SK-N-SH (cell line): ENCODE data around the gene SPTBN5. TPM values are rescaled to one million over a fixed set of nuclear protein-coding genes. Genes with fewer than 3 reads are reported as not detected.

Source experiments
- CTCF ChIA-PET: fragments of 300-600, 350-600 bp; formaldehyde crosslinking; extraction: SDS; loops from one replicate; lab custom pipeline; 2021; lab: Yijun Ruan, JAX
- POLR2A ChIA-PET: fragments of 350-600 bp; sonication (Branson Sonifier 250); formaldehyde crosslinking; extraction: SDS; loops from one replicate; lab custom pipeline; 2020; ENCODE audit warnings: antibody characterized with exemption, inconsistent platforms; lab: Yijun Ruan, JAX
- DNase-seq: peaks from one replicate; pipeline ENCODE4 v3.0.0; 2012
- H2AFZ ChIP-seq: fragments of 200-600 bp; sonication (generic); 2 replicates; pipeline ENCODE4 v1.8.1; 2016; ENCODE audit warnings: antibody characterized with exemption, mild to moderate bottlenecking, low read depth
- H3F3A ChIP-seq: fragments of 200-600 bp; sonication (generic); replicated peaks from 2 replicates; pipeline ENCODE3; 2016; ENCODE audit warnings: antibody characterized with exemption, mild to moderate bottlenecking; ENCODE audit not compliant: insufficient read depth
- H3K27ac ChIP-seq, 2 experiments: fragments of 200-500 bp in 1 of 2; fragments of 200-600 bp in 1 of 2; sonication (Bioruptor generic) in 1 of 2; sonication (generic), shearing (Covaris generic) in 1 of 2; 2 replicates each; pipeline versions ENCODE4 v1.5.1 to v1.6.1; 2014 to 2016; ENCODE audit warnings: low read depth in 2 of 2, inconsistent platforms in 1 of 2, low read length in 1 of 2, mild to moderate bottlenecking in 1 of 2, mixed read lengths in 1 of 2
- H3K27me3 ChIP-seq: fragments of 200-600 bp; sonication (generic), shearing (Covaris generic); 2 replicates; pipeline ENCODE4 v1.6.1; 2016; ENCODE audit warnings: mixed run types; ENCODE audit not compliant: insufficient read depth
- H3K36me3 ChIP-seq, 2 experiments: fragments of 200-500 bp in 1 of 2; fragments of 200-600 bp in 1 of 2; sonication (Bioruptor generic) in 1 of 2; sonication (generic) in 1 of 2; replicated peaks in 1 of 2; 2 replicates each; pipeline versions ENCODE3 to v1.5.1; 2014 to 2016; ENCODE audit warnings: low read length in 1 of 2, mild to moderate bottlenecking in 1 of 2; ENCODE audit not compliant: insufficient read depth in 2 of 2, control insufficient read depth in 1 of 2
- H3K4me1 ChIP-seq, 2 experiments: fragments of 200-500 bp in 1 of 2; fragments of 200-600 bp in 1 of 2; sonication (Bioruptor generic) in 1 of 2; sonication (generic), shearing (Covaris generic) in 1 of 2; 2 replicates each; pipeline versions ENCODE4 v1.5.1 to v1.6.1; 2014 to 2016; ENCODE audit warnings: low read depth in 1 of 2, low read length in 1 of 2, mixed run types in 1 of 2; ENCODE audit not compliant: insufficient read depth in 2 of 2, control insufficient read depth in 1 of 2
- H3K4me2 ChIP-seq: fragments of 200-600 bp; sonication (generic), shearing (Covaris generic); 2 replicates; pipeline ENCODE4 v1.6.1; 2017; ENCODE audit warnings: mixed run types
- H3K4me3 ChIP-seq, 2 experiments: fragments of 200-500 bp in 1 of 2; fragments of 200-600 bp in 1 of 2; sonication (Bioruptor generic) in 1 of 2; sonication (generic), shearing (Covaris generic) in 1 of 2; 2 replicates each; pipeline versions ENCODE4 v1.5.1 to v1.8.1; 2014 to 2016; ENCODE audit warnings: low read depth in 2 of 2, inconsistent platforms in 1 of 2, low read length in 1 of 2, mild to moderate bottlenecking in 1 of 2, mixed read lengths in 1 of 2, moderate library complexity in 1 of 2
- H3K79me2 ChIP-seq: fragments of 200-600 bp; sonication (generic); 2 replicates; pipeline ENCODE4 v1.8.1; 2017; ENCODE audit warnings: mild to moderate bottlenecking; ENCODE audit not compliant: insufficient read depth
- H3K9ac ChIP-seq: fragments of 200-600 bp; sonication (generic); 2 replicates; pipeline ENCODE4 v1.6.1; 2017; ENCODE audit warnings: mixed run types
- H3K9me2 ChIP-seq: fragments of 200-600 bp; sonication (generic); 2 replicates; pipeline ENCODE4 v1.6.1; 2017; ENCODE audit warnings: mixed run types
- H3K9me3 ChIP-seq: fragments of 200-600 bp; sonication (generic); 2 replicates; pipeline ENCODE4 v1.6.1; 2017; ENCODE audit warnings: mixed run types, mild to moderate bottlenecking, moderate library complexity
- H4K20me1 ChIP-seq: fragments of 200-600 bp; sonication (generic); 2 replicates; pipeline ENCODE4 v1.6.1; 2017; ENCODE audit warnings: mild to moderate bottlenecking, mixed run types; ENCODE audit not compliant: insufficient read depth
- ELF1 ChIP-seq: IDR thresholded peaks from 2 replicates; pipeline ENCODE4 v1.4.0; 2012
- EP300 ChIP-seq, 2 experiments: IDR thresholded peaks; 2 replicates each; pipeline versions ENCODE4 v1.4.0 to v1.6.1; 2012; ENCODE audit warnings: borderline replicate concordance in 1 of 2, low read depth in 1 of 2, low read length in 1 of 2
- FOSL2 ChIP-seq: IDR thresholded peaks from 2 replicates; pipeline ENCODE4 v1.4.0; 2012; ENCODE audit warnings: low read depth, mild to moderate bottlenecking, moderate library complexity, borderline replicate concordance
- FOXJ3 ChIP-seq: sonication (generic); formaldehyde crosslinking; IDR thresholded peaks from 2 replicates; pipeline ENCODE4 v1.5.1; 2020; ENCODE audit warnings: mild to moderate bottlenecking, missing genetic modification reagents
- FOXM1 ChIP-seq: IDR thresholded peaks from 2 replicates; pipeline ENCODE4 v1.4.0; 2012; ENCODE audit warnings: low read depth, mild to moderate bottlenecking
- GABPA ChIP-seq: IDR thresholded peaks from 2 replicates; pipeline ENCODE4 v1.4.0; 2012; ENCODE audit warnings: low read depth, mild to moderate bottlenecking
- JUND ChIP-seq: IDR thresholded peaks from 2 replicates; pipeline ENCODE4 v1.4.0; 2012
- MXI1 ChIP-seq: IDR thresholded peaks from 2 replicates; pipeline ENCODE4 v1.6.1; 2012; ENCODE audit warnings: mild to moderate bottlenecking, low read depth, low read length, improper control_type of control experiment
- NFIC ChIP-seq: IDR thresholded peaks from 2 replicates; pipeline ENCODE4 v1.4.0; 2012; ENCODE audit warnings: borderline replicate concordance
- RAD21 ChIP-seq: IDR thresholded peaks from 2 replicates; pipeline ENCODE4 v1.6.1; 2012; ENCODE audit warnings: mild to moderate bottlenecking, low read length
- RCOR1 ChIP-seq: fragments of 150-350 bp; IDR thresholded peaks from 2 replicates; pipeline ENCODE4 v1.6.1; 2017; ENCODE audit warnings: antibody characterized with exemption, low read length
- SIN3A ChIP-seq: IDR thresholded peaks from 2 replicates; pipeline ENCODE4 v1.6.1; 2012; ENCODE audit warnings: low read depth, mild to moderate bottlenecking, low read length, moderate library complexity, borderline replicate concordance
- SMC3 ChIP-seq: IDR thresholded peaks from 2 replicates; pipeline ENCODE4 v1.6.1; 2012; ENCODE audit warnings: low read depth, low read length, improper control_type of control experiment
- TCF12 ChIP-seq: IDR thresholded peaks from 2 replicates; pipeline ENCODE4 v1.4.0; 2012
- YY1 ChIP-seq: IDR thresholded peaks from 2 replicates; pipeline ENCODE4 v1.4.0; 2012; ENCODE audit warnings: low read depth, mild to moderate bottlenecking
- whole genome bisulfite sequencing: methylation state at CpG from one replicate; pipeline ENCODE4 v1.1.6; 2017; ENCODE audit warnings: low lambda C conversion rate; 5-methylcytosine and 5-hydroxymethylcytosine counted together
- polyA plus RNA-seq, 3 experiments: library from polyadenylated mRNA; depleted of rRNA; stranded (reverse); fragments of >200 nt; gene quantifications; 2 replicates each; pipeline ENCODE4 v1.2.3, GENCODE V29; 2012
- TF ChIP-seq, protein P1 (sequence below): IDR thresholded peaks from 2 replicates; pipeline ENCODE4; 2012
- TF ChIP-seq, protein P2 (sequence below): IDR thresholded peaks from 2 replicates; pipeline ENCODE4 v1.4.0; 2012; ENCODE audit warnings: low read depth
- TF ChIP-seq, protein P3 (sequence below): fragments of 200-600 bp; sonication (generic); IDR thresholded peaks from 2 replicates; pipeline ENCODE4 v1.6.1; 2017; ENCODE audit warnings: antibody characterized with exemption, mild to moderate bottlenecking, moderate library complexity
- TF ChIP-seq, protein P4 (sequence below): IDR thresholded peaks from 2 replicates; pipeline ENCODE4 v1.6.1; 2012; ENCODE audit warnings: mild to moderate bottlenecking, low read depth, low read length, moderate library complexity
- TF ChIP-seq, protein P5 (sequence below): fragments of 150-350 bp; IDR thresholded peaks from 2 replicates; pipeline ENCODE4 v1.6.1; 2016; ENCODE audit warnings: mild to moderate bottlenecking, low read depth, low read length

SPTBN5 gene
- polyA plus RNA-seq, 1 of the 3 experiments (the other 2 are of a cell fraction), result 0.23 TPM

DNA sequence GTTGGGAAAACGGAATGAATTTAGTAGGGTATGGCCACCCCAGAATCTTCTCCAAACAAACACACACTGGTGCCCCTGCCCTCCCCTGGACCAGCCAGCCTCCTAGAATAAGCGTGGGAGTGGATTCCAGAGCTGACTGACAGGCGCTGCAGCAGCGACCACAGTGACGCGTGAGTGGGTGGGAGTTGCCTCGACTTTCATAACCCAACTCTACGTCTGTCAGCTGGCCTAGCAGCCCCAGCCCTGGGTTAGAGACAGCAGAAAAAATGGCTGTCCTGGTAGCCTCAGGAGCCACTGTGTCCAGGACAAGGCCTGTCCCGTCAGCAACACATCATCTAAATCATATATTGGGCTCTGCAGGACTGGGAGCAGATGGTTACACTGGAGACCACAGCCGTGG lies 45.2 kb downstream of the SPTBN5 start:
- H4K20me1 ChIP-seq, result no peaks in the 10 kb centered on the region
- no peak overlapping the region for H3K4me2 ChIP-seq
- ChIA-PET CTCF (interaction anchor here (1.3 kb wide), 1 partner anchor 14 kb away, joined by 3 read pairs; no protein-coding TSS in a partner anchor), POLR2A (no interaction called here)
- peaks cover 0 to 14% of the 10 kb centered on the region in 2 experiments; a peak in 1 of 4 replicates for H3K4me1 ChIP-seq
- no peak overlapping the region for H3K4me3 ChIP-seq
- no peaks in the 10 kb centered on the region for H3K9me2 ChIP-seq
- no peaks in the 10 kb centered on the region for H3F3A ChIP-seq
- no peak overlapping the region for H3K27ac ChIP-seq
- no peak for DNase-seq
- H3K79me2 ChIP-seq, result no peaks in the 10 kb centered on the region
- 82% methylated on average over 8 of the region's 10 CpGs for WGBS
- no peak overlapping the region for H3K9ac ChIP-seq
- peaks cover 0 to 12% of the 10 kb centered on the region in 2 experiments for H3K36me3 ChIP-seq
- H3K27me3 ChIP-seq, result no peaks in the 10 kb centered on the region
- no peak for TF ChIP-seq RCOR1
- no peak for TF ChIP-seq JUND
- TF ChIP-seq, protein P1, sequence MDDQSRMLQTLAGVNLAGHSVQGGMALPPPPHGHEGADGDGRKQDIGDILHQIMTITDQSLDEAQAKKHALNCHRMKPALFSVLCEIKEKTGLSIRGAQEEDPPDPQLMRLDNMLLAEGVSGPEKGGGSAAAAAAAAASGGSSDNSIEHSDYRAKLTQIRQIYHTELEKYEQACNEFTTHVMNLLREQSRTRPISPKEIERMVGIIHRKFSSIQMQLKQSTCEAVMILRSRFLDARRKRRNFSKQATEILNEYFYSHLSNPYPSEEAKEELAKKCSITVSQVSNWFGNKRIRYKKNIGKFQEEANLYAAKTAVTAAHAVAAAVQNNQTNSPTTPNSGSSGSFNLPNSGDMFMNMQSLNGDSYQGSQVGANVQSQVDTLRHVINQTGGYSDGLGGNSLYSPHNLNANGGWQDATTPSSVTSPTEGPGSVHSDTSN, result no peak
- TF ChIP-seq ELF1, result no peak
- no peak for TF ChIP-seq TCF12
- TF ChIP-seq, protein P2, sequence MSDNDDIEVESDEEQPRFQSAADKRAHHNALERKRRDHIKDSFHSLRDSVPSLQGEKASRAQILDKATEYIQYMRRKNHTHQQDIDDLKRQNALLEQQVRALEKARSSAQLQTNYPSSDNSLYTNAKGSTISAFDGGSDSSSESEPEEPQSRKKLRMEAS, result no peak
- no peak for TF ChIP-seq SMC3
- TF ChIP-seq GABPA, result no peak
- TF ChIP-seq RAD21, result no peak
- TF ChIP-seq, protein P3, sequence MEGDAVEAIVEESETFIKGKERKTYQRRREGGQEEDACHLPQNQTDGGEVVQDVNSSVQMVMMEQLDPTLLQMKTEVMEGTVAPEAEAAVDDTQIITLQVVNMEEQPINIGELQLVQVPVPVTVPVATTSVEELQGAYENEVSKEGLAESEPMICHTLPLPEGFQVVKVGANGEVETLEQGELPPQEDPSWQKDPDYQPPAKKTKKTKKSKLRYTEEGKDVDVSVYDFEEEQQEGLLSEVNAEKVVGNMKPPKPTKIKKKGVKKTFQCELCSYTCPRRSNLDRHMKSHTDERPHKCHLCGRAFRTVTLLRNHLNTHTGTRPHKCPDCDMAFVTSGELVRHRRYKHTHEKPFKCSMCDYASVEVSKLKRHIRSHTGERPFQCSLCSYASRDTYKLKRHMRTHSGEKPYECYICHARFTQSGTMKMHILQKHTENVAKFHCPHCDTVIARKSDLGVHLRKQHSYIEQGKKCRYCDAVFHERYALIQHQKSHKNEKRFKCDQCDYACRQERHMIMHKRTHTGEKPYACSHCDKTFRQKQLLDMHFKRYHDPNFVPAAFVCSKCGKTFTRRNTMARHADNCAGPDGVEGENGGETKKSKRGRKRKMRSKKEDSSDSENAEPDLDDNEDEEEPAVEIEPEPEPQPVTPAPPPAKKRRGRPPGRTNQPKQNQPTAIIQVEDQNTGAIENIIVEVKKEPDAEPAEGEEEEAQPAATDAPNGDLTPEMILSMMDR, result no peak
- TF ChIP-seq, protein P4, sequence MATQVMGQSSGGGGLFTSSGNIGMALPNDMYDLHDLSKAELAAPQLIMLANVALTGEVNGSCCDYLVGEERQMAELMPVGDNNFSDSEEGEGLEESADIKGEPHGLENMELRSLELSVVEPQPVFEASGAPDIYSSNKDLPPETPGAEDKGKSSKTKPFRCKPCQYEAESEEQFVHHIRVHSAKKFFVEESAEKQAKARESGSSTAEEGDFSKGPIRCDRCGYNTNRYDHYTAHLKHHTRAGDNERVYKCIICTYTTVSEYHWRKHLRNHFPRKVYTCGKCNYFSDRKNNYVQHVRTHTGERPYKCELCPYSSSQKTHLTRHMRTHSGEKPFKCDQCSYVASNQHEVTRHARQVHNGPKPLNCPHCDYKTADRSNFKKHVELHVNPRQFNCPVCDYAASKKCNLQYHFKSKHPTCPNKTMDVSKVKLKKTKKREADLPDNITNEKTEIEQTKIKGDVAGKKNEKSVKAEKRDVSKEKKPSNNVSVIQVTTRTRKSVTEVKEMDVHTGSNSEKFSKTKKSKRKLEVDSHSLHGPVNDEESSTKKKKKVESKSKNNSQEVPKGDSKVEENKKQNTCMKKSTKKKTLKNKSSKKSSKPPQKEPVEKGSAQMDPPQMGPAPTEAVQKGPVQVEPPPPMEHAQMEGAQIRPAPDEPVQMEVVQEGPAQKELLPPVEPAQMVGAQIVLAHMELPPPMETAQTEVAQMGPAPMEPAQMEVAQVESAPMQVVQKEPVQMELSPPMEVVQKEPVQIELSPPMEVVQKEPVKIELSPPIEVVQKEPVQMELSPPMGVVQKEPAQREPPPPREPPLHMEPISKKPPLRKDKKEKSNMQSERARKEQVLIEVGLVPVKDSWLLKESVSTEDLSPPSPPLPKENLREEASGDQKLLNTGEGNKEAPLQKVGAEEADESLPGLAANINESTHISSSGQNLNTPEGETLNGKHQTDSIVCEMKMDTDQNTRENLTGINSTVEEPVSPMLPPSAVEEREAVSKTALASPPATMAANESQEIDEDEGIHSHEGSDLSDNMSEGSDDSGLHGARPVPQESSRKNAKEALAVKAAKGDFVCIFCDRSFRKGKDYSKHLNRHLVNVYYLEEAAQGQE, result no peak
- H3K9me3 ChIP-seq, result no peaks in the 10 kb centered on the region
- H2AFZ ChIP-seq, result no peak overlapping the region

DNA sequence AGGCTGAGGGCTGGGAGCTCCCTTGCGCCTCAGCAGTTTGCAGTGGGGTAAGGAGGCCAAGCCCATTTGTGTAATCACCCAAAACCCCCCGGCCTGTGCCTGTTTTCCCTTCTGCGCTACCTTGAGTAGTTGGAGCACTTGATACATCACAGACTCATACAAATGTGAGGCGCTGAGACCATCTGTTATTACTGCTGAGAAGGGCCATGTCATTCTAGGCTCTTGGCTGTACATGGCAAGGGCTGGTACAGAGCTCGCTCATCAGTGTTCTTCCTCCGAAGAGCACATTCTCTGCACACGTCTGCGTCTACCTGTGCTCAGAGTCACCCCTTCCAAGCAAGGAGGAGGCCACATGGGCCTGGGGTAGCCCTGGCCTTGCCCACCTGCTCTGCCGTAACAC lies 45.9 kb downstream of the SPTBN5 start:
- Histone ChIP-seq H3K27me3 (no peaks in the 10 kb centered on the region), H3K36me3 (peaks cover 0 to 12% of the 10 kb centered on the region in 2 experiments), H3K27ac (no peak overlapping the region), H3K9ac (no peak overlapping the region), H3K79me2 (no peaks in the 10 kb centered on the region), H3K4me1 (peaks cover 0 to 12% of the 10 kb centered on the region in 2 experiments; a peak in 1 of 4 replicates), H3K9me3 (no peaks in the 10 kb centered on the region), H2AFZ (no peak overlapping the region), H4K20me1 (no peaks in the 10 kb centered on the region), H3F3A (no peaks in the 10 kb centered on the region), H3K4me2 (no peak overlapping the region), H3K9me2 (no peaks in the 10 kb centered on the region), H3K4me3 (no peak overlapping the region)
- no peak for DNase-seq
- POLR2A ChIA-PET, result no interaction called here
- CTCF ChIA-PET, result interaction anchor here (1.2 to 1.3 kb wide), 2 partner anchors 14 to 36 kb away, joined by 3 read pairs; no protein-coding TSS in a partner anchor
- 95% methylated on average over 9 of the region's 9 CpGs for WGBS
- TF ChIP-seq RAD21 (no peak), YY1 (no peak), TCF12 (no peak), ELF1 (no peak), JUND (no peak), FOXM1 (no peak), NFIC (no peak), FOSL2 (no peak), EP300 (IDR thresholded peaks at IDR 0.05; ENCODE audit: borderline replicate concordance in 1 of 2, low read depth in 1 of 2, low read length in 1 of 2) (no peak), FOXJ3 (CRISPR knock-in tag) (no peak), MXI1 (no peak), SIN3A (no peak), GABPA (no peak)
- TF ChIP-seq, protein P1, result no peak
- TF ChIP-seq, protein P5, sequence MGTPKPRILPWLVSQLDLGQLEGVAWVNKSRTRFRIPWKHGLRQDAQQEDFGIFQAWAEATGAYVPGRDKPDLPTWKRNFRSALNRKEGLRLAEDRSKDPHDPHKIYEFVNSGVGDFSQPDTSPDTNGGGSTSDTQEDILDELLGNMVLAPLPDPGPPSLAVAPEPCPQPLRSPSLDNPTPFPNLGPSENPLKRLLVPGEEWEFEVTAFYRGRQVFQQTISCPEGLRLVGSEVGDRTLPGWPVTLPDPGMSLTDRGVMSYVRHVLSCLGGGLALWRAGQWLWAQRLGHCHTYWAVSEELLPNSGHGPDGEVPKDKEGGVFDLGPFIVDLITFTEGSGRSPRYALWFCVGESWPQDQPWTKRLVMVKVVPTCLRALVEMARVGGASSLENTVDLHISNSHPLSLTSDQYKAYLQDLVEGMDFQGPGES, result no peak
